Nephron (organoid): ENCODE results near the gene ALOX12.
"Not testable (repeated sequence)": the region's sequence is repeated elsewhere in the genome, so short reads cannot be mapped to it uniquely, and the experiment has no call there.

Source experiments
- H3K27ac Mint-ChIP-seq, 3 experiments: 2 replicates each; pipeline ENCODE4 v1.8.0; 2020; ENCODE audit warnings: mixed read lengths in 3 of 3, mild to moderate bottlenecking in 2 of 3, moderate library complexity in 1 of 3
- H3K27me3 Mint-ChIP-seq: 2 replicates; pipeline ENCODE4 v1.8.0; 2021; ENCODE audit warnings: low read depth, mild to moderate bottlenecking, moderate library complexity, mixed read lengths
- H3K36me3 Mint-ChIP-seq: 2 replicates; pipeline ENCODE4 v1.8.0; 2020; ENCODE audit warnings: low read depth, mixed read lengths
- H3K4me1 Mint-ChIP-seq: 2 replicates; pipeline ENCODE4 v1.8.0; 2020; ENCODE audit warnings: mixed read lengths
- H3K4me3 Mint-ChIP-seq, 3 experiments: 2 replicates each; pipeline ENCODE4 v1.8.0; 2020; ENCODE audit warnings: mild to moderate bottlenecking in 3 of 3, mixed read lengths in 3 of 3, moderate library complexity in 2 of 3
- H3K9me3 Mint-ChIP-seq: 2 replicates; pipeline ENCODE4 v1.8.0; 2020; ENCODE audit warnings: mixed read lengths
- CTCF ChIP-seq, 3 experiments: fragments of 200-600 bp; sonication (generic); IDR thresholded peaks; one replicate each; pipeline ENCODE4 v1.5.0; 2021; ENCODE audit warnings: antibody characterized with exemption in 3 of 3; ENCODE audit not compliant: unreplicated experiment in 3 of 3

ALOX12 gene

GRCh38 chr17:6989779-6990178 is 6.1 kb upstream of the ALOX12 start:
- H3K36me3 Mint-ChIP-seq: peaks cover 5% of the 10 kb centered on the region

GRCh38 chr17:6993613-6994056 is 2.2 kb upstream of the ALOX12 start:
- H3K4me3 Mint-ChIP-seq, H3K27ac Mint-ChIP-seq, H3K4me1 Mint-ChIP-seq, H3K9me3 Mint-ChIP-seq: not testable (repeated sequence)
- Mint-ChIP-seq H3K27me3 (peaks cover 17% of the 10 kb centered on the region), H3K36me3 (peaks cover 22% of the 10 kb centered on the region)

More at GRCh38 chr17:6989779-6990178, 6.1 kb upstream of the ALOX12 start:
- peaks cover 6% of the 10 kb centered on the region for H3K4me1 Mint-ChIP-seq
- H3K9me3 Mint-ChIP-seq: no peaks in the 10 kb centered on the region
- H3K27ac Mint-ChIP-seq: no peak overlapping the region
- peaks cover 5% of the 10 kb centered on the region for H3K27me3 Mint-ChIP-seq
- no peak for TF ChIP-seq CTCF (IDR thresholded peaks at IDR 0.05; ENCODE audit: unreplicated experiment in 3 of 3)
- no peak overlapping the region for H3K4me3 Mint-ChIP-seq

DNA sequence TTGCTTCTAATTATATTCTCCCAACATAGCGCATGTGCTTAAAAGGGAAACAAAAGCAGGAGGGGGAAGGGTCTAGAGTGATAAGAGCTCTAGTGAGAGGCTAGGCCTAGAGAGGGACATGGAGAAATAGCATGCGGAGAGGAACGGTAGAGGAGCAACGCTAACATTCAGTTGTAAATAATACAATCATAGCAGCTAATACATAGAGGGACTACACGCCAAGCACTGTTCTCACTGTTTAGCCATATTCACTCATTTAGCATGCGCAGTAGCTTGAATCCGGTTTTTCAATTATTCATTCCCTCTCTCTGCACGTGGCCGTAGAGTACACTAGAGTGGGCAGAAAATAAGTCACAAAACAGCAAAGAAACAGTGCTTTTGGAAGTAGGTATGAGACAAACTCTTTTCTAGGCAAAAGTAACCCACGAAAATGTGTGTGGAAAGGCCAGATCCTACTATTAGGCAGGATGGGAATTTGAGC is 1.7 kb upstream of the ALOX12 start:
- H3K4me3 Mint-ChIP-seq: peak overlapping the region in 1 of 3 experiments; percentile 12
- TF ChIP-seq CTCF (IDR thresholded peaks at IDR 0.05; ENCODE audit: unreplicated experiment in 3 of 3): no peak
- peaks cover 17% of the 10 kb centered on the region for H3K27me3 Mint-ChIP-seq
- H3K4me1 Mint-ChIP-seq: peaks cover 6% of the 10 kb centered on the region
- H3K27ac Mint-ChIP-seq: peak overlapping the region in 1 of 3 experiments; percentile 36
- peaks cover 26% of the 10 kb centered on the region for H3K36me3 Mint-ChIP-seq
- no peaks in the 10 kb centered on the region for H3K9me3 Mint-ChIP-seq

GRCh38 chr17:6994666-6995256 is 1.1 kb upstream of the ALOX12 start:
- Mint-ChIP-seq H3K27me3 (peaks cover 17% of the 10 kb centered on the region), H3K9me3 (no peaks in the 10 kb centered on the region), H3K27ac (no peak overlapping the region), H3K36me3 (peaks cover 32% of the 10 kb centered on the region), H3K4me1 (peaks cover 6% of the 10 kb centered on the region), H3K4me3 (peak overlapping the region; percentile 12 to 23 (median 18))
- TF ChIP-seq CTCF (IDR thresholded peaks at IDR 0.05; ENCODE audit: unreplicated experiment in 3 of 3): no peak

DNA sequence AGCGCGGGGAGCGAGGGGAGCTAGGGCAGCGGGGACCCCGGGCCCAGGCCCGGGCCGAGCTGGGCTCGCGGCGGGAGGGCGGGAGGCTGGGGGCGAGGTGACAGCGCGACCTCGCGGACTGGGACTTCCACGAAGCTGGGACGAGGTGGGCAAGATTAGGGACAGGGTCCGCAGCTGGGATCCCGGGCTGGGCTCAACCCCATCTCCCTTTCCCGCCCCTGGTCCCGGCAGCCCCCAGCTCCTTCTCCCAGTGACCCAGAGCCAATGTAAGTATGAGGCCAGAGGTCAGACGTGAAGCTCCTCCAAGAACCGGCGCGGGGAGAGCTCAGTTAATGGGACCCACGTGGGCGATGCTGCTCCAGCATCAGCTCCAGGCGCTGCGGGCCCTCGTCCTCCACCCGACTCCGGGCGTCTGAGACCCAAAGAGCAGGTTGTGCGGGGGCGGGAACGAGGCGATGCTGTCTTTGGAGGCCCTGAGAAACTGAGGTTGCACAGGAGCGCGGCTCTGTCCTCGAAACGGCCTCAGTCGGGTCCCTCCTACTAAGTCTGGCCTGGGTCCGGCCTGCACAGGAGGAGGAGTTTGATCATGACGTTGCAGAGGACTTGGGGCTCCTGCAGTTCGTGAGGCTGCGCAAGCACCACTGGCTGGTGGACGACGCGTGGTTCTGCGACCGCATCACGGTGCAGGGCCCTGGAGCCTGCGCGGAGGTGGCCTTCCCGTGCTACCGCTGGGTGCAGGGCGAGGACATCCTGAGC is 585 bp downstream of the ALOX12 start:
- H3K9me3 Mint-ChIP-seq: no peaks in the 10 kb centered on the region
- H3K27ac Mint-ChIP-seq: no peak overlapping the region
- H3K4me1 Mint-ChIP-seq: peaks cover 6% of the 10 kb centered on the region
- TF ChIP-seq CTCF (IDR thresholded peaks at IDR 0.05; ENCODE audit: unreplicated experiment in 3 of 3): no peak
- H3K27me3 Mint-ChIP-seq: peaks cover 17% of the 10 kb centered on the region
- H3K36me3 Mint-ChIP-seq: peaks cover 42% of the 10 kb centered on the region
- H3K4me3 Mint-ChIP-seq: no peak overlapping the region

DNA sequence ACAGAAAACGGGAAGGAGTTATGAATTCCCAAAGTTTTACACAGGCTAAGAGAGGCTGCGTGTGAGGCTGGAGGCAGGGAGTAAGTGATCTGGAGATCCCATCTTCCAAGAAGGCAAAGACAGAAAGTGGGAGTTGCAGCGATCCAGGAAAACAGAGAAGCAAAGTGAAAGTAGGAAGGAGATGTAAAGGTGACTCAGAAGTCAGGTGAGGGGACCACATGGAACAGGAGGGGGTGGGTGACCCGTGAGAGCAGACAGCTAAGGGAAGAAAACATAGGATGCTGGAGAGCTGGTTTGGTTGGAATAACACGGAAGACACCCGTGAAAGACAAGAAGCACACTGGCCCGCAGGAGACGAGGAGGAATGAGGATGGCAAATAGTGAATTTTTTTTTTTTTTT is 1.3 kb downstream of the ALOX12 start:
- Mint-ChIP-seq H3K36me3 (peaks cover 47% of the 10 kb centered on the region), H3K4me1 (peaks cover 6% of the 10 kb centered on the region), H3K27me3 (peaks cover 17% of the 10 kb centered on the region), H3K4me3 (no peak overlapping the region), H3K27ac (no peak overlapping the region), H3K9me3 (no peaks in the 10 kb centered on the region)
- no peak for TF ChIP-seq CTCF (IDR thresholded peaks at IDR 0.05; ENCODE audit: unreplicated experiment in 3 of 3)
